Tibial nerve (tissue), 3 donors: ENCODE results near the gene TPM1.

Experiments
- CTCF ChIP-seq, 5 experiments: fragments of 200-600 bp in 3 of 5; fragments of 450-650 bp in 2 of 5; sonication (generic) in 3 of 5; IDR thresholded peaks; one replicate each; pipeline ENCODE4 v1.5.1; 2016 to 2019; ENCODE audit warnings: antibody characterized with exemption in 5 of 5, mild to moderate bottlenecking in 3 of 5, moderate library complexity in 2 of 5
- POLR2A ChIP-seq, 2 donors: fragments of 450-650 bp; IDR thresholded peaks; one replicate each; pipeline ENCODE4 v1.6.1; 2017; ENCODE audit warnings: antibody characterized with exemption in 2 of 2, mild to moderate bottlenecking in 2 of 2, moderate library complexity in 2 of 2

DNA sequence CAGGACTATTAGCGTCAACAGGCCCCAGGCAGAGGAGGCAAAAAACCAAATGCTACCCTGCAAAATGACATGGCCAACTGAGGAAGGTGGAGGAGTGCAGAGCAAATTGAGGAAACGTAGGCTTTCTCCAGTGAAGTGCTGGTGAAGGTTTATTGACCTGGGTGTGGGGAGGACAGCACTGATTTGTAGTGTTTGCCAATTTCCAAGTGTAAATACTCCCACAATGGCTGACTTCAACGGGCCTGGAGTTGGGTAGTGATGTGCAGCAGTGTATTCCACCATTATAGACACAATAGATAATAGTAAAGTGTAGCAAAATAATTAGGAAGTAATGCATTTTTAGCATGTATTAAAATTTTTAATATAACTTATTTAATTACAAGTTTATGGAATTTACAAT is 32.2 kb upstream of the TPM1 start:
- no peak for TF ChIP-seq CTCF (IDR thresholded peaks at IDR 0.05)
- TF ChIP-seq POLR2A (IDR thresholded peaks at IDR 0.05): no peak
